Neutrophil (primary cell): ENCODE results near the gene LSM10.

Experiments used
- H3K27ac ChIP-seq: fragments of 200-600 bp; sonication (generic); 2 replicates; pipeline ENCODE4 v1.5.1; 2016; ENCODE audit warnings: mild to moderate bottlenecking, moderate library complexity
- H3K27me3 ChIP-seq: fragments of 200-600 bp; sonication (generic); 2 replicates; pipeline ENCODE4 v1.6.0; 2016; ENCODE audit warnings: mild to moderate bottlenecking
- H3K36me3 ChIP-seq: fragments of 200-600 bp; sonication (generic); 2 replicates; pipeline ENCODE4 v1.5.1; 2017
- H3K4me1 ChIP-seq, 2 experiments: fragments of 200-600 bp in 1 of 2; sonication (generic) in 1 of 2; 1 replicate in 1 of 2; 2 replicates in 1 of 2; pipeline versions ENCODE4 v1.5.1 to v1.6.1; 2013 to 2016; ENCODE audit warnings: low read depth in 1 of 2, low read length in 1 of 2, mild to moderate bottlenecking in 1 of 2, moderate library complexity in 1 of 2; ENCODE audit not compliant: control insufficient read depth in 1 of 2, insufficient read depth in 1 of 2
- H3K4me3 ChIP-seq, 2 experiments: fragments of 200-600 bp in 1 of 2; sonication (generic) in 1 of 2; 1 replicate in 1 of 2; 2 replicates in 1 of 2; pipeline ENCODE4 v1.5.1; 2013 to 2016; ENCODE audit warnings: low read depth in 1 of 2, low read length in 1 of 2, mild to moderate bottlenecking in 1 of 2, moderate library complexity in 1 of 2
- H3K9me3 ChIP-seq: fragments of 200-600 bp; sonication (generic); 2 replicates; pipeline ENCODE4 v1.5.1; 2016
- CTCF ChIP-seq: fragments of 200-600 bp; sonication (generic); IDR thresholded peaks from 2 replicates; pipeline ENCODE4 v1.5.1; 2016; ENCODE audit warnings: antibody characterized with exemption

The LSM10 gene

GRCh38 chr1:36372617-36373016 lies 25.1 kb downstream of the LSM10 start:
- Histone ChIP-seq H3K27ac (peak overlapping the region; percentile 97), H3K4me1 (peaks cover 99 to 100% of the 10 kb centered on the region in 2 experiments), H3K36me3 (peaks cover 32% of the 10 kb centered on the region), H3K9me3 (no peaks in the 10 kb centered on the region), H3K27me3 (no peaks in the 10 kb centered on the region), H3K4me3 (peak overlapping the region; percentile 56 to 59)
- no peak for TF ChIP-seq CTCF

- Histone ChIP-seq H3K9me3 (no peaks in the 10 kb centered on the region), H3K27ac (peak overlapping the region; percentile 97), H3K27me3 (no peaks in the 10 kb centered on the region), H3K36me3 (peaks cover 43% of the 10 kb centered on the region), H3K4me3 (peak overlapping the region; percentile 3 to 46), H3K4me1 (peaks cover 96 to 99% of the 10 kb centered on the region in 2 experiments)
- peak; percentile 96 for TF ChIP-seq CTCF
These were observed 28.4 kb downstream of the LSM10 start for GRCh38 chr1:36369061-36369861.

GRCh38 chr1:36367798-36368197 lies 29.9 kb downstream of the LSM10 start:
- TF ChIP-seq CTCF = no peak
- H3K9me3 ChIP-seq = no peaks in the 10 kb centered on the region
- H3K4me3 ChIP-seq = peak overlapping the region in 1 of 2 experiments; percentile 58
- H3K27me3 ChIP-seq = no peaks in the 10 kb centered on the region
- H3K4me1 ChIP-seq = peaks cover 82 to 84% of the 10 kb centered on the region in 2 experiments
- peak overlapping the region; percentile 97 for H3K27ac ChIP-seq
- peaks cover 47% of the 10 kb centered on the region for H3K36me3 ChIP-seq

GRCh38 chr1:36367066-36367465 lies 30.6 kb downstream of the LSM10 start:
- H3K36me3 ChIP-seq = peaks cover 50% of the 10 kb centered on the region
- no peaks in the 10 kb centered on the region for H3K27me3 ChIP-seq
- no peak for TF ChIP-seq CTCF
- peak overlapping the region; percentile 23 to 58 for H3K4me3 ChIP-seq
- peaks cover 74 to 77% of the 10 kb centered on the region in 2 experiments for H3K4me1 ChIP-seq
- no peaks in the 10 kb centered on the region for H3K9me3 ChIP-seq
- H3K27ac ChIP-seq = peak overlapping the region; percentile 97

GRCh38 chr1:36366091-36366661 lies 31.5 kb downstream of the LSM10 start:
- Histone ChIP-seq H3K9me3 (no peaks in the 10 kb centered on the region), H3K27me3 (no peaks in the 10 kb centered on the region), H3K27ac (peak overlapping the region; percentile 97), H3K36me3 (peaks cover 59% of the 10 kb centered on the region), H3K4me1 (peaks cover 75 to 77% of the 10 kb centered on the region in 2 experiments), H3K4me3 (peak overlapping the region; percentile 55 to 58)
- TF ChIP-seq CTCF = peak; percentile 47
